Neural progenitor cell (in vitro differentiated cells): ENCODE data around the gene MAP2K7. TPM values are rescaled to one million over a fixed set of nuclear protein-coding genes. Genes with fewer than 3 reads are reported as not detected.

Source experiments
- DNase-seq: peaks from one replicate; pipeline ENCODE4 v3.0.0-alpha.2; 2016; ENCODE audit warnings: low spot score
- H2AFZ ChIP-seq: fragments of 200-600 bp; sonication (generic); replicated peaks from 2 replicates; pipeline ENCODE4 v1.6.1; 2016; ENCODE audit warnings: antibody characterized with exemption
- H3F3A ChIP-seq: fragments of 200-600 bp; sonication (generic); 2 replicates; pipeline ENCODE4 v1.6.1; 2016; ENCODE audit warnings: antibody characterized with exemption, low read depth
- H3K27ac ChIP-seq: fragments of 200-600 bp; sonication (generic); 2 replicates; pipeline ENCODE4 v1.5.1; 2016; ENCODE audit warnings: mild to moderate bottlenecking
- H3K27me3 ChIP-seq: fragments of 200-600 bp; sonication (generic); 2 replicates; pipeline ENCODE4 v1.6.1; 2016; ENCODE audit warnings: mild to moderate bottlenecking, moderate library complexity
- H3K36me3 ChIP-seq: fragments of 200-600 bp; sonication (generic); 2 replicates; pipeline ENCODE4 v1.5.1; 2016
- H3K4me1 ChIP-seq: fragments of 200-600 bp; sonication (generic); 2 replicates; pipeline ENCODE4 v1.6.1; 2016; ENCODE audit warnings: mixed run types
- H3K4me2 ChIP-seq: fragments of 200-600 bp; sonication (generic); 2 replicates; pipeline ENCODE4 v1.6.1; 2016
- H3K4me3 ChIP-seq: fragments of 200-600 bp; sonication (generic); 2 replicates; pipeline ENCODE4 v1.5.1; 2016
- H3K79me2 ChIP-seq: fragments of 200-600 bp; sonication (generic); 2 replicates; pipeline ENCODE4 v1.6.1; 2016; ENCODE audit warnings: low read depth
- H3K9ac ChIP-seq: fragments of 200-600 bp; sonication (generic); 2 replicates; pipeline ENCODE4 v1.6.1; 2016
- H3K9me3 ChIP-seq: fragments of 200-600 bp; sonication (generic); 2 replicates; pipeline ENCODE4 v1.5.1; 2016; ENCODE audit warnings: low read depth
- H4K20me1 ChIP-seq: fragments of 200-600 bp; sonication (generic); 2 replicates; pipeline ENCODE4 v1.6.1; 2016; ENCODE audit warnings: low read depth
- H3K27ac Mint-ChIP-seq: 3 replicates; pipeline ENCODE4 v1.8.0; 2021; ENCODE audit warnings: mixed read lengths
- H3K27me3 Mint-ChIP-seq: 2 replicates; pipeline ENCODE4 v1.8.0; 2022; ENCODE audit warnings: low read depth, mild to moderate bottlenecking, inconsistent platforms, moderate library complexity, mixed read lengths; ENCODE audit not compliant: insufficient read depth
- H3K36me3 Mint-ChIP-seq: 3 replicates; pipeline ENCODE4 v1.8.0; 2021; ENCODE audit warnings: mixed read lengths
- H3K4me1 Mint-ChIP-seq: 3 replicates; pipeline ENCODE4 v1.8.0; 2021; ENCODE audit warnings: mixed read lengths
- H3K4me3 Mint-ChIP-seq: 3 replicates; pipeline ENCODE4 v1.8.0; 2021; ENCODE audit warnings: mild to moderate bottlenecking, moderate library complexity, mixed read lengths
- H3K9me3 Mint-ChIP-seq: 3 replicates; pipeline ENCODE4 v1.8.0; 2020; ENCODE audit warnings: mixed read lengths
- CTCF ChIP-seq: fragments of 200-600 bp; sonication (generic); IDR thresholded peaks from 2 replicates; pipeline ENCODE4 v1.5.1; 2017; ENCODE audit warnings: antibody characterized with exemption, mild to moderate bottlenecking
- EZH2 ChIP-seq: fragments of 200-600 bp; sonication (generic); IDR thresholded peaks from 2 replicates; pipeline ENCODE4 v1.6.1; 2017; ENCODE audit warnings: antibody characterized with exemption, mild to moderate bottlenecking, moderate library complexity
- EZH2phosphoT487 ChIP-seq: fragments of 200-600 bp; sonication (generic); IDR thresholded peaks from 2 replicates; pipeline ENCODE4 v1.6.1; 2017; ENCODE audit warnings: antibody characterized with exemption
- total RNA-seq: library from RNA; depleted of rRNA; stranded (reverse); fragments of >200 nt; gene quantifications from 2 replicates; pipeline ENCODE4 v1.2.3, GENCODE V29; 2015; ENCODE audit warnings: low replicate concordance

MAP2K7 gene
- total RNA-seq, 1 donor from 2014 or later: 14.4 TPM

DNA sequence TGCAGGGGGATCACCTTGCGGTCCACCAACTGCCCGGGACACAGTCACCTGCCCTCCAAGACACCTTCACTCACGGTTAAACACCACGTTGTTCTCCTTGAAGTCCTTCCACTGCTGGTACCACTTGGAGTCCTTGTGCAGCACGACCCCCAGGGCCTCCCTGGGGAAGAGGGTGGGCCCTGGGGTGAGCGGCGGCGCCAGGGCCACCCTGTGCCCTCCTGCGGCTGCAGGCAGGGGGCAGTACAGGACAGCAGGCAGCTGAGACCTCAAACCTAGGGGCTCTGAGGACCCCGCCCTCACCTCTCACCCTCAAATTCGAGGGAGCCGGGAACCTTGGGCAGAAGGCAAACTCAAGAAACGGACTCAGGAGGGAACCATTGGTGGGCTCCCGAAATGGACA lies 29.7 kb downstream of the MAP2K7 start:
- Histone ChIP-seq H3K27me3 (no peaks in the 10 kb centered on the region), H3K79me2 (peaks cover 5% of the 10 kb centered on the region), H3K4me3 (no peak overlapping the region), H3F3A (peaks cover 11% of the 10 kb centered on the region), H3K27ac (no peak overlapping the region), H4K20me1 (peaks cover 2% of the 10 kb centered on the region), H3K36me3 (no peaks in the 10 kb centered on the region), H3K4me2 (no peak overlapping the region), H2AFZ (no peak overlapping the region), H3K4me1 (no peaks in the 10 kb centered on the region), H3K9ac (no peak overlapping the region), H3K9me3 (no peaks in the 10 kb centered on the region)
- DNase-seq: no peak
- H3K9me3 Mint-ChIP-seq: no peaks in the 10 kb centered on the region
- TF ChIP-seq EZH2 (no peak), CTCF (peak; percentile 50)
- peaks cover 2% of the 10 kb centered on the region for H3K27me3 Mint-ChIP-seq
- H3K36me3 Mint-ChIP-seq: peaks cover 5% of the 10 kb centered on the region
- peaks cover 8% of the 10 kb centered on the region for H3K4me1 Mint-ChIP-seq
- H3K27ac Mint-ChIP-seq: no peak overlapping the region
- H3K4me3 Mint-ChIP-seq: no peak overlapping the region

- H3K9ac ChIP-seq: no peak overlapping the region
- no peak for DNase-seq
- H3K27me3 ChIP-seq: no peaks in the 10 kb centered on the region
- Mint-ChIP-seq H3K4me1 (peaks cover 2% of the 10 kb centered on the region), H3K4me3 (no peak overlapping the region), H3K27ac (no peak overlapping the region), H3K9me3 (no peaks in the 10 kb centered on the region), H3K36me3 (peaks cover 8% of the 10 kb centered on the region), H3K27me3 (peaks cover 2% of the 10 kb centered on the region)
- H3K27ac ChIP-seq: no peak overlapping the region
- H3K4me3 ChIP-seq: no peak overlapping the region
- H2AFZ ChIP-seq: no peak overlapping the region
- peaks cover 5% of the 10 kb centered on the region for H3K79me2 ChIP-seq
- H3K36me3 ChIP-seq: no peaks in the 10 kb centered on the region
- peaks cover 6% of the 10 kb centered on the region for H3F3A ChIP-seq
- H4K20me1 ChIP-seq: no peaks in the 10 kb centered on the region
- no peak for TF ChIP-seq CTCF
- TF ChIP-seq EZH2phosphoT487: no peak
- TF ChIP-seq EZH2: no peak
- H3K4me1 ChIP-seq: no peaks in the 10 kb centered on the region
- no peak overlapping the region for H3K4me2 ChIP-seq
- H3K9me3 ChIP-seq: no peaks in the 10 kb centered on the region
These were observed 30.4 kb downstream of the MAP2K7 start for GRCh38 chr19:7933828-7934725.

GRCh38 chr19:7934766-7935165 lies 31.1 kb downstream of the MAP2K7 start:
- no peaks in the 10 kb centered on the region for H3K4me1 ChIP-seq
- H3K4me3 ChIP-seq: no peak overlapping the region
- Mint-ChIP-seq H3K4me1 (no peaks in the 10 kb centered on the region), H3K27ac (no peak overlapping the region), H3K27me3 (peaks cover under 1% of the 10 kb centered on the region), H3K4me3 (no peak overlapping the region), H3K9me3 (no peaks in the 10 kb centered on the region), H3K36me3 (peaks cover 8% of the 10 kb centered on the region)
- no peak for TF ChIP-seq EZH2phosphoT487
- TF ChIP-seq EZH2: no peak
- TF ChIP-seq CTCF: no peak
- no peaks in the 10 kb centered on the region for H3F3A ChIP-seq
- H3K4me2 ChIP-seq: no peak overlapping the region
- peaks cover 5% of the 10 kb centered on the region for H3K79me2 ChIP-seq
- no peak for DNase-seq
- no peak overlapping the region for H3K9ac ChIP-seq
- H3K36me3 ChIP-seq: no peaks in the 10 kb centered on the region
- H3K27ac ChIP-seq: no peak overlapping the region
- no peaks in the 10 kb centered on the region for H4K20me1 ChIP-seq
- H2AFZ ChIP-seq: no peak overlapping the region
- H3K9me3 ChIP-seq: no peaks in the 10 kb centered on the region
- no peaks in the 10 kb centered on the region for H3K27me3 ChIP-seq
